Neuron (in vitro differentiated cells): ENCODE results near the gene GPR68.
"Not testable (repeated sequence)": the region's sequence is repeated elsewhere in the genome, so short reads cannot be mapped to it uniquely, and the experiment has no call there.

Source experiments
- H2AFZ ChIP-seq: one replicate; pipeline ENCODE4 v1.6.1; 2013; ENCODE audit warnings: low read depth, mild to moderate bottlenecking, inconsistent platforms, low read length, moderate library complexity
- H3K27me3 ChIP-seq: one replicate; pipeline ENCODE4 v1.6.1; 2013; ENCODE audit warnings: low read length; ENCODE audit not compliant: insufficient read depth
- H3K36me3 ChIP-seq: one replicate; pipeline ENCODE4 v1.6.1; 2013; ENCODE audit warnings: low read length; ENCODE audit not compliant: insufficient read depth
- H3K4me1 ChIP-seq: one replicate; pipeline ENCODE4 v1.6.1; 2013; ENCODE audit warnings: low read length; ENCODE audit not compliant: insufficient read depth
- H3K4me3 ChIP-seq: 2 replicates; pipeline ENCODE4 v1.5.1; 2013; ENCODE audit warnings: mild to moderate bottlenecking, low read length, moderate library complexity
- H3K9me3 ChIP-seq: one replicate; pipeline ENCODE4 v1.6.1; 2013; ENCODE audit warnings: low read length

GPR68 gene

DNA sequence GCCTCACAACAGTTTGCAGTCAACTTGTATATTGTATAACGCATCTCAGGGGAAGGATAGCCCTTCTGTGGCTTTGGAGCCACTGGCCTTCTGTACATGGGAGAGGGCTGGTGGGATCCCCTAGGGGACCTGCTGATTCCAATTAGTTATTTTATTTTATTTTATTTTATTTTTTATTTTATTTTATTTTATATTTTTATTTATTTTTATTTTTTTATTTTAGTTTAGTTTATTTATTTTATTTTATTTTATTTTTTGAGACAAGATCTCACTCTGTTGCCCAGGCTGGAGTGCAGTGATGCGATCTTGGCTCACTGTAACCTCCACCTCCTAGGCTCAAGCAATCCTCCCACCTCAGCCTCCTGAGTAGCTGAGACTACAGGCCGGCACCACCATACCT, 61.8 kb downstream of the GPR68 start:
- not testable (repeated sequence) for H2AFZ ChIP-seq, H3K27me3 ChIP-seq, H3K4me1 ChIP-seq, H3K4me3 ChIP-seq, H3K9me3 ChIP-seq
- peaks cover 16% of the 10 kb centered on the region for H3K36me3 ChIP-seq
